Measurements from ENCODE around the gene GJD2. TPM values are rescaled to one million over a fixed set of nuclear protein-coding genes. Genes with fewer than 3 reads are reported as not detected.

The GJD2 gene
- total and polyA plus RNA-seq, 2 donors (not counting 1 experiment from before 2014, with no cell fraction given) = not detected

DNA sequence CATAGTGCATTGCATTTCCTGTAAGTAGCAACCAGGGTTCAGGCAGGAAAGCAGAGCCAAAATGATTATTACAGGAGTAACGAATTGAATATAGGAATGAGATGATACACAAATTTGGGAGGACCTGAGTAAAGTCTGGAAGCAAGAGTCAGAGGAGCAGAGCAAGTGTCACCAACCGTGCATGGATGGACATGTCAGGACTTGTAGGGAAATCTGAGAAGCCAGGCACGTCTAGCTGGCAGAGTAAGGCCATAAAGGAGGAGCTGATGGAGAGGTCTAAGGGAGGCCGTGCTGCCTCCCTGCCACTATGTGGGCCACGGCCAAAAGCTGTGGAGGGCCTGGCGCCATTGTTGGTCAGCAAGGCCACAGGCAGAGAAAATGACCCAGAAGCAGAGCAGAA, 22.4 kb downstream of the GJD2 start:
- no peaks in the 10 kb centered on the region for H3K4me1 ChIP-seq (ENCODE audit: control insufficient read depth in 2 of 2, insufficient read depth in 2 of 2, low read length in 2 of 2)
- POLR2A ChIA-PET = no interaction called here
- H3K9me3 ChIP-seq (ENCODE audit: control extremely low read depth in 1 of 3, control insufficient read depth in 2 of 3, insufficient read depth in 1 of 3, low read length in 2 of 3) = no peaks in the 10 kb centered on the region
- H3K27ac Mint-ChIP-seq = no peak overlapping the region
- H4K20me1 ChIP-seq (ENCODE audit: control insufficient read depth, insufficient read depth, low read length, poor library complexity, severe bottlenecking) = no peaks in the 10 kb centered on the region
- intact Hi-C loops (cut with micrococcal nuclease) = no loop called here
- H3K4me1 Mint-ChIP-seq = no peaks in the 10 kb centered on the region
- H3K36me3 ChIP-seq (replicated peaks in 1 of 2; ENCODE audit: control extremely low read depth in 1 of 2, control insufficient read depth in 1 of 2, extremely low read depth in 1 of 2, insufficient read depth in 2 of 2, low read length in 1 of 2) = no peaks in the 10 kb centered on the region
- H2AFZ ChIP-seq (ENCODE audit: insufficient read depth, low read depth, low read length, poor library complexity, severe bottlenecking) = no peak overlapping the region
- H3K9me3 Mint-ChIP-seq (ENCODE audit: insufficient read depth) = no peaks in the 10 kb centered on the region
- no peaks in the 10 kb centered on the region for H3K79me2 ChIP-seq (ENCODE audit: control insufficient read depth, insufficient read depth, low read length)
- no peak overlapping the region for H3K27ac ChIP-seq (ENCODE audit: low read length in 2 of 2)
- H3K9ac ChIP-seq (ENCODE audit: low read length) = no peak overlapping the region
- 81% methylated on average over 6 of the region's 6 CpGs for WGBS (ENCODE audit: insufficient coverage)
- CTCF ChIA-PET = no interaction called here
- DNase-seq = no peak
- TF ChIP-seq, protein P1, sequence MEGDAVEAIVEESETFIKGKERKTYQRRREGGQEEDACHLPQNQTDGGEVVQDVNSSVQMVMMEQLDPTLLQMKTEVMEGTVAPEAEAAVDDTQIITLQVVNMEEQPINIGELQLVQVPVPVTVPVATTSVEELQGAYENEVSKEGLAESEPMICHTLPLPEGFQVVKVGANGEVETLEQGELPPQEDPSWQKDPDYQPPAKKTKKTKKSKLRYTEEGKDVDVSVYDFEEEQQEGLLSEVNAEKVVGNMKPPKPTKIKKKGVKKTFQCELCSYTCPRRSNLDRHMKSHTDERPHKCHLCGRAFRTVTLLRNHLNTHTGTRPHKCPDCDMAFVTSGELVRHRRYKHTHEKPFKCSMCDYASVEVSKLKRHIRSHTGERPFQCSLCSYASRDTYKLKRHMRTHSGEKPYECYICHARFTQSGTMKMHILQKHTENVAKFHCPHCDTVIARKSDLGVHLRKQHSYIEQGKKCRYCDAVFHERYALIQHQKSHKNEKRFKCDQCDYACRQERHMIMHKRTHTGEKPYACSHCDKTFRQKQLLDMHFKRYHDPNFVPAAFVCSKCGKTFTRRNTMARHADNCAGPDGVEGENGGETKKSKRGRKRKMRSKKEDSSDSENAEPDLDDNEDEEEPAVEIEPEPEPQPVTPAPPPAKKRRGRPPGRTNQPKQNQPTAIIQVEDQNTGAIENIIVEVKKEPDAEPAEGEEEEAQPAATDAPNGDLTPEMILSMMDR (IDR thresholded peaks at IDR 0.05) = no peak
- no peak for TF ChIP-seq EZH2 (IDR thresholded peaks at IDR 0.05; ENCODE audit: borderline replicate concordance, insufficient read depth, low read depth, low read length, poor library complexity, severe bottlenecking)
- peaks cover 0 to 3% (median 0%) of the 10 kb centered on the region in 4 experiments for H3K27me3 ChIP-seq (replicated peaks in 1 of 4; ENCODE audit: control extremely low read depth in 1 of 4, control insufficient read depth in 3 of 4, insufficient read depth in 4 of 4, low read length in 3 of 4)
- no peak overlapping the region for H3K4me3 ChIP-seq (ENCODE audit: control extremely low read depth in 1 of 5, extremely low read depth in 1 of 5, insufficient read depth in 1 of 5, low read depth in 2 of 5, low read length in 4 of 5)
- no peak for ATAC-seq (ENCODE audit: low read depth)
- H3K4me2 ChIP-seq (replicated peaks; ENCODE audit: low read depth, low read length, poor library complexity, severe bottlenecking) = no peak overlapping the region
- H3K27me3 Mint-ChIP-seq = peaks cover 3% of the 10 kb centered on the region
- no peak overlapping the region for H3K4me3 Mint-ChIP-seq

DNA sequence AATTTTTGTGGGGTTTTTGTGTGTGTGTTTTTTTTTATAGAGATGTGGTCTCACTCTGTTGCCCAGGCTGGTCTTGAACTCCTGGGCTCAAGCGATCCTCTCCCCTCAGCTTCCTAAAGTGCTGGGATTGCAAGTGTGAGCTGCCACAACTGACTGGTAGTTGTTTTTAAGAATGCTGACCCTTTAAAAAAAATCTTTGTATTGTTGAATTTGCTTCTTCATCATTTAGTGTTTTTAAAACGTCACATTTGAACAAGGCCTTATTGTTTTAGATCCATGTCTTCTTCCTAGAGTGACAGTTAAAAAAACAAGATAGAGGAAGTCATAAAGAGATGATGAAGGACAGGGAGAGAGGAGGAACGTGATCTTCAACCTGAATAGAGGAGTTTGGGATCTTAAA, 24.1 kb downstream of the GJD2 start:
- no CpG with 5 or more reads among the region's 3 CpGs for whole genome bisulfite sequencing (ENCODE audit: insufficient coverage)
- peaks cover 0 to under 1% (median 0%) of the 10 kb centered on the region in 4 experiments for H3K27me3 ChIP-seq (replicated peaks in 1 of 4; ENCODE audit: control extremely low read depth in 1 of 4, control insufficient read depth in 3 of 4, insufficient read depth in 4 of 4, low read length in 3 of 4)
- CTCF ChIA-PET = no interaction called here
- H3K27ac Mint-ChIP-seq = no peak overlapping the region
- H3K27ac ChIP-seq (ENCODE audit: low read length in 2 of 2) = no peak overlapping the region
- no peak for ATAC-seq (ENCODE audit: low read depth)
- H3K79me2 ChIP-seq (ENCODE audit: control insufficient read depth, insufficient read depth, low read length) = no peaks in the 10 kb centered on the region
- H3K4me3 ChIP-seq (ENCODE audit: control extremely low read depth in 1 of 5, extremely low read depth in 1 of 5, insufficient read depth in 1 of 5, low read depth in 2 of 5, low read length in 4 of 5) = no peak overlapping the region
- TF ChIP-seq EZH2 (IDR thresholded peaks at IDR 0.05; ENCODE audit: borderline replicate concordance, insufficient read depth, low read depth, low read length, poor library complexity, severe bottlenecking) = no peak
- TF ChIP-seq, protein P1 (IDR thresholded peaks at IDR 0.05) = no peak
- H3K4me2 ChIP-seq (replicated peaks; ENCODE audit: low read depth, low read length, poor library complexity, severe bottlenecking) = no peak overlapping the region
- H3K4me1 ChIP-seq (ENCODE audit: control insufficient read depth in 2 of 2, insufficient read depth in 2 of 2, low read length in 2 of 2) = no peaks in the 10 kb centered on the region
- no peak overlapping the region for H3K9ac ChIP-seq (ENCODE audit: low read length)
- peaks cover 10% of the 10 kb centered on the region for H3K27me3 Mint-ChIP-seq
- no peaks in the 10 kb centered on the region for H4K20me1 ChIP-seq (ENCODE audit: control insufficient read depth, insufficient read depth, low read length, poor library complexity, severe bottlenecking)
- no peaks in the 10 kb centered on the region for H3K36me3 ChIP-seq (replicated peaks in 1 of 2; ENCODE audit: control extremely low read depth in 1 of 2, control insufficient read depth in 1 of 2, extremely low read depth in 1 of 2, insufficient read depth in 2 of 2, low read length in 1 of 2)
- intact Hi-C loops (cut with micrococcal nuclease) = no loop called here
- no peaks in the 10 kb centered on the region for H3K9me3 ChIP-seq (ENCODE audit: control extremely low read depth in 1 of 3, control insufficient read depth in 2 of 3, insufficient read depth in 1 of 3, low read length in 2 of 3)
- no peaks in the 10 kb centered on the region for H3K4me1 Mint-ChIP-seq
- H2AFZ ChIP-seq (ENCODE audit: insufficient read depth, low read depth, low read length, poor library complexity, severe bottlenecking) = no peak overlapping the region
- no peak for DNase-seq
- POLR2A ChIA-PET = no interaction called here
- no peak overlapping the region for H3K4me3 Mint-ChIP-seq
- peaks cover 2% of the 10 kb centered on the region for H3K9me3 Mint-ChIP-seq (ENCODE audit: insufficient read depth)
